Activated gamma-delta T cell treated with Interleukin-2 at 50 U/mL for 16 hours (primary cell): Measurements from ENCODE around the gene STXBP3.

ENCODE experiments used
- DNase-seq: peaks from one replicate; pipeline ENCODE4 v3.0.0-alpha.2; 2020

STXBP3 gene

GRCh38 chr1:108845446-108845845 is 99.0 kb downstream of the STXBP3 start:
- no peak for DNase-seq

GRCh38 chr1:108845991-108846390 is 99.5 kb downstream of the STXBP3 start:
- no peak for DNase-seq

GRCh38 chr1:108847494-108847893 is 101.0 kb downstream of the STXBP3 start:
- no peak for DNase-seq

- no peak for DNase-seq
These were observed 102.3 kb downstream of the STXBP3 start for GRCh38 chr1:108848806-108849205.

- DNase-seq = no peak
These were observed 104.5 kb downstream of the STXBP3 start for GRCh38 chr1:108850929-108851328.

DNA sequence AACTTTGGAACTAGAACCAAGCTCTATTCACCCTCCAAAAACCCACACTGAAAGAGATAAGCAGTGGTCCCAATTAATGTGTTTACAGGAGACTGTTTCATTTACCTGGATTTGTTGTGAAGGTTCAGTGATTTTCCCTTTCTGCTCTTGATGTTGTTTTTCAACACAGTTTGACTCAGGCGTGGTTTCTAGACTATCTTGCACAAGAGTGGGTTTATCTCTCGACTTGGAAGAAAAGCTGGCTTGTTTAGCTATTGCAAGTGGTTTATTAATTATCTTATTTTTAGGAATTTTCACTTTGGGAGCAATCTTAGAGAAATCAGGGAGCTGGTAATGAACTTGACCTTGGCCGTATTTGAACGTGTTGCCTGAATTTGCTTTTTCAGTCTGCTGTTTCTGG is 105.1 kb downstream of the STXBP3 start:
- DNase-seq = no peak

DNA sequence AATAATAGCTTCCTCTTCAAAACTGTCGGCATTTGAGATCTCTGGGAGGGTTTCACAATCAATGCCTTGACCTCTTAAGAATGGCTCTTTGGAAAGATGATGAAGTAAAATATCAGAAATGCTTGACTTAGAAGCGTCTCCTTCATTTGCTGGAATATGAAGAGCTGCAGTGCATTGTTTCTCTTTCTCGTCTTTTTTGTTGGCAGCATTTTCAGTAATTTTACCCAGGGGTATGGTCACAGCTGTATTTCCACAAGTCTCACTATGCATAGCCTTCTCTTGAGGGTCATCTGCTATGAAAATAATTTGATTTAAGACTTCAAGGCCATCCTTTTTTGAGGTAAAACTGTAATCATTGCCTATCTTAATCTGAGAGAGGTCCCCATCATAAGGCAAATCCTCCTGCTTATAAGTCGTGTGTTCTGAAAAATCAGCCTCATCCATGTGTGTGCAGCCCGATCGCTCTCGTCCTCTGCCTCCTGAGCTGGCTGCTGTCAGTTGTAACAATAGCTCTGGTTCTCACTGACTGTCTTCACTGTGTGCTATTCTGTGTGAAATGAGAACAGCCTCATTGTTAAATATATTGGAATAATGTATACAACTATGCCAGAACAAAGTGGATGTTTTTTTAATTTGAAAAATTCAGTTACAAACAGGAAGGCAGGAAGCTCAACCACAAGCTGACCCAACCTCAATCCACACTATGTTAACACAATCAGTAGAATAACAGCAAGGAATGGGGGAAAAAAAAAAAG is 105.9 kb downstream of the STXBP3 start:
- DNase-seq = no peak

DNA sequence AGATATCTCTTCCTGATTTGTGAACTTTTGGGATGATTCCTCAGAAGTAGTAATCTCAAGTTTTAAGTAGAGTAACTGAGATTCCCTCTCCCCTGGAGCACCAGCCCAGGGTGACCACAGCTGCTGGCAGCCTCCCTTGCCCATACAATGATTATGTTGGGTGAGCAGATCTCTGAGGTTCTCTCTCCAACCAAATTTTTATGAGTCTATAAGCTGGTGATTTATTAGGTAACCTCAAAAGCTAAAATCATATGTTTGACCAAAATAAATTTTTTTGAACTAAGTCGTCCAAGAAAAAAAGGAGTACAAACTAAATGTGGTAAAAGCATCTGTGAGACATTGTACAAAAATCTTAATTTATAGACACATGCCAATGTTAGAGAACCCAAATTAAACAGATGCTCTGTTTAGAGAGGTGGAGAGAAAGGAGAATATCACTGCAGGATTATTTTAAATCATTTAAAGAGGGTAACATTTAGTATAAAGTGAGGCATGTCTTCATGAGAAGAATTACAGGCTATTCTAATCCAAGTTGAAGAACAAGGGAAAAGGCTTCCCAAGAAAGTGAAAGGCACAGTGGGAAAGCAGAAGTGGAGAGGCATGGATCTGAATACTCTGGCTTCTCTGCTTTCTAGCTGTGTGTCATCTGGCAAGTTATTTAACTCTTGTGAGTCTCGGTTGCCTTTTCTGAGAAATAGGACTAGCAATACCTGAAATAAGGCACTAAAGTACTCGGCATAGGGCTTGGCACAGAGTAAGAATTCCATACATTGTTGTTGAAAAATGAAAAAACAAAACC is 107.9 kb downstream of the STXBP3 start:
- DNase-seq = no peak

DNA sequence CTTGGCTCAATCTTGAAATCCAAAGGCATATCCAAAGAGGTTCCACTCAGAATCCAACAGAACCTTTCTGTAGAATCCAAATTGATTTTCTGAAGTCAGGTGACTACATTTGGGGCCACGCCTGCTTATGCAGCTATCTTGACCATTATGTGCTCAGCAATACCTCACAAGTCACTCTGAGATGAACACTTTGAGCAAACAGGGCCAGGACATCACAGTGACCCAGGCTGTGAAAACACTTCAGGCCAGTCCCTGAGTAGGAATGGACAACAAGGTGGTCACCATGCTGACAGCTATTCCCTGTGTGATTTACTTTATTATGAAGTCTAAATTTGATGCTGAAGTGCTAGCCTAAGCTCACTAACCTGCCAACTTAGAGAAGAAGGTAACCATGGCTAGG is 110.5 kb downstream of the STXBP3 start, which contains the start of gene AKNAD1:
Gene AKNAD1 (minus strand): TSS at position 101 of the 400 bp plus-strand sequence. CDS start 4,430 bp downstream, outside the sequence.
- no peak for DNase-seq

DNA sequence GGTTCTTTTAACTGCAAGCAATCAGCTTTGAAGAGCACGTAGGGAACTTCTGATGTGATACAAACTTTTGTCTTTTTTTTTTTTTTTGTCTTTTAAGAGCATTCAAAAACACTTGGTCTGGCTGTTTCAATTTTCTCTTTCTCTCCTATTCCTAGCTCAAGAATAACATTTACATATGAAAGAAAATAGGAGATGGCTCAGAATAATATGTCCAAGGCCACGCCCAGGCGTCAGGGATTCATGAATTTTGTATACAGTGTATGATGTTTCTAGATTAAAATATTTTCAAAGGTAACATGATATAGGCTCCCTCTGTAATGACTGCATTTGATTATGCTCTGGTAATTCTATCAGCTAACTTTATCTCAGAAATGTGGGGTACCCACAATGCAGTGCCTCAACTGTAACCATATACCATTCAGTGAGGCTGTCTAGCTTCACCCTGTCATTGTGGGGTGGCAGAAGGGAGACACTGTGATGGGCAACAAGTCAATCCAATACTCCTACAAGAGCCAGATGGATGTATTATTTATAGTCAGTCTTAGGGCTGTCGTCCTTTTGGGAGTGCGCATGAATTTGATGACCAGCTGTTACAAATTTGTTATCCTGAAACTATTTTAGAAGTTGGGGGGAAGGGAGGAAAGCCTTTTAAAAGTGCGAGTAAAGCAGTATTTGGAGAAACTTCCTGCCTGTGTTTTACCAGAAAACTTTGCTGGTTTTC is 111.9 kb downstream of the STXBP3 start:
- DNase-seq = no peak
